Measurements from ENCODE around the gene ZFYVE27.

ZFYVE27 gene

DNA sequence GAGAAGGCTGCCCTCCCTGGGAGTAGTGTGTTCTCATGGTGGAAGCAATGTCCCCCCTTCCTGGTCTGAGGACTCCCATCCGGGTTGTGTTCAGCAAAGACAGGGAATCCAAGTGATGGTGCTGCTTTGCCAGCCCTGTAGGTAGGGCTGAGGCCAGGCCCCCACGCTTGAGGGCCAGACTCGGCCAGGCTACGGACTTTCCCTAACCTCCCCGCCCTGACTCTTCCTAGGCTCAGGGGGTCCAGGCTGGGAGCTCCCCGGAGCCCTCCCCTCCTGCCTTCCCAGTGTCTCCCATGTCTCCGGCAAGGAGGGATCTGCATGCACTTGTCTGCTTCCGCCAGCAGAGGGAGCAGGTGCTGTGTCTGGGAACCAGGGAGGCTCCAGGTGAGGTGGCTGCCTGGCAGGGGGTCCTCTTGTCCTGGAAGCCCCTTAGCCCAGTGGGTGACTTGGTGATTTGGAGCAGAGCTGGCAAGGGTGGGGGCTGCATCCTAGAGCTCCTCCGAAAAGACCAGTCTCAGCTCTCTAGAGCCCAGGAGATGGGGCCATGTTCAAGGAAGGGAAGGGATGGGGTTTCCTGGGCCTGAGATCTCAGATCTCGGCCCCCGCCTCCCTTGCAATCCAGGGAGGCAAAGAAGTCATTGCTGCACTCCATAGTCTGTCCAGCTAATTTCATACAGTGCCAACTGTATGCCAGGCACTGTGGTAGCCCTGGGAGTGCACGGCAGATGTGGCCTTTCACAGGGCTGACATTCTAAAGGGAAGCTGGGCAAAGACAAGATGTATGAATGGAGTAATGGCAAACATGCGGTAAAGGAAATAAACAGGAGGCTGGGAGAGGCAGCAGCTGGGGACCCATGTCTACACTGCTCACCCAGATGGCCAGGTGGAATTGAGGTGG is 55.1 kb downstream of the ZFYVE27 start:
- DNase-seq (ENCODE audit: low spot score) = peak; percentile 77

DNA sequence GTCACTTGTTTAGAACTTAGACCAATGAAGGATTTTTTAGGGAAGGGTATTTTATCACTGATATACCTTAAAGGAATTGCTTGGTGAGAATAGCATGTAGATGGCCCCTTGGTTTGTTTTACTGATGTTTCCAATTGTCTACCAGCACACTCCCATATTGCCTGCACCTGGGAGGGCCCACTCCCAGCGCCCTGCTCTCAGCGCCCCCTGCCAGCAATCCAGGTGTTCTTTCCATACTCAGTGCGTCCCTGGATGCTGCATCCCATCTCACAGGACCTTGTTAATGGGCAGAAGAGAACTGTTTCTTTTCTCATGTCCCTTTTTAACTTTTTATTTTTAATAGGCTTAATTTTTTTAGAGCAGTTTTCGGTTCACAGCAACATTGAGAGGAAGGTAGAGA is 59.0 kb downstream of the ZFYVE27 start:
- DNase-seq (ENCODE audit: low spot score) = no peak

GRCh38 chr10:97796651-97797050 is 59.7 kb downstream of the ZFYVE27 start:
- DNase-seq (ENCODE audit: low spot score) = no peak

DNA sequence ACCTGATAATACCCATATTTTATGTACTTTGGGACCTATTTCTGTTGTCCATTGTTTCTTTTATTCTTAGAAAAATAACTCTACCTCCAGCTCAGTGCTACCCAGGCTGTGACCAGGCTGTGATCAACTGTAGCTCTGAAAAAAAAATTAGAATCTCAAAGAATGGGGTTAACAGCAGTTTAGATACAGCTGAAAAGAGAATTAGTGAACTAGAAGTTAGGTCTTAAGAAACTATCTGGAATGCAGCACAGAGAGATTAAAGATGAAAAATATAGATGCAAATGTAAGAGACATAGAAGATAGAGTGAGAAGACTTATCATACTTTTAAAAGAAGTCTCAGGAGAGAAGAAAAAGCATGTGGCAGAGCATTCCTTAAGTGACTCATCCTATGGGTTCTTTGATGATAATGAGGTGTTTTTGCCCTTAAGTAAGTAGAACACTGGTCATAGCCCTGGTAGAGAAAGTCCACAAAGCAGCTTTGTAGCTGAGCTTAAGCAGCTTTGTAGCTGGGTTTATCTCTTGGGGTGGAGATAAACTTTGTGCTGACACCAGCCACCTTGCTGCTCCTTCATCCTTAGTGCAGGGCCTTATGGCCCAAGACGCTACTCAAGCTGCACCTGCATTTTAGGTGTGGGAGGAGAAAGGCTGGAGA is 62.2 kb downstream of the ZFYVE27 start:
- no peak for DNase-seq (ENCODE audit: low spot score)

DNA sequence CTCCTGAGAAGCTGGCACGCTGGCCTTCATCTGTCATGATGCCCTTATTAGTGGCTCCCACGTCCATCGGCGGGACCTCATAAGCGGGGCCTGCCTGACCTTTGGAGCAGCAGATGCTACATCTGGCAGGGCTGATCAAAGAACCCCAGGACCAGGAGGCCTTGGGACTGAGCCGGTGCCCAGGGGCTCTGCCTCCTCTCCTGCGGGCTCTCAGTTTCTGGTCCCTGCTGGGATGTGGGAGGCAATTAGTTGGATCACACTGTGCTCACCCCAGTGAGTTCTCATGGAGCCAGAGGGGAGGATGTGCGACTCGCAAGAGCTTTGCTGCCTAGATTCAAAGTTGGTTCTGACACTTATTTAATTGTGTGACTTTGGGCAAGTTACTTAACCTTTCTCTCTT is 63.5 kb downstream of the ZFYVE27 start:
- DNase-seq (ENCODE audit: low spot score) = no peak

DNA sequence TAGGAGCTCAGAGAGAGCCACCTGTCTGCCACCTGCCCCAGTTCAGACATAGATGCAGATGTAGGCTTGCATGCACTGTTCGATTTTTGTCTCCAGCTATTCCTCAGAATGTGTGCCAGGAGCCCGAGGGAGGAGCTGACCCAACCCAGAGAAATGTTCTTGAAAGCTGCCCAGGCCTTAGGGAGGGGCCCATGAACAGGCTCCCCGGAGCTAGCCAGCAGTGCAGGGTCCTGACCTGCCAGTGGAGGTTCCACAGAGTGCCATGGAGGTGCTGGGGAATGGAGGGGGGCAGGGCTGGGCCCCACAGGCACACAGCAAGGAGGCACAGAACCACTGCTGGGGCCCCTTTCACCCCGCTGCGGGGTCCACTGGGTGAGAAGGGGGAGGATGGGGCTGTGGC is 64.5 kb downstream of the ZFYVE27 start:
- DNase-seq (ENCODE audit: low spot score) = no peak

DNA sequence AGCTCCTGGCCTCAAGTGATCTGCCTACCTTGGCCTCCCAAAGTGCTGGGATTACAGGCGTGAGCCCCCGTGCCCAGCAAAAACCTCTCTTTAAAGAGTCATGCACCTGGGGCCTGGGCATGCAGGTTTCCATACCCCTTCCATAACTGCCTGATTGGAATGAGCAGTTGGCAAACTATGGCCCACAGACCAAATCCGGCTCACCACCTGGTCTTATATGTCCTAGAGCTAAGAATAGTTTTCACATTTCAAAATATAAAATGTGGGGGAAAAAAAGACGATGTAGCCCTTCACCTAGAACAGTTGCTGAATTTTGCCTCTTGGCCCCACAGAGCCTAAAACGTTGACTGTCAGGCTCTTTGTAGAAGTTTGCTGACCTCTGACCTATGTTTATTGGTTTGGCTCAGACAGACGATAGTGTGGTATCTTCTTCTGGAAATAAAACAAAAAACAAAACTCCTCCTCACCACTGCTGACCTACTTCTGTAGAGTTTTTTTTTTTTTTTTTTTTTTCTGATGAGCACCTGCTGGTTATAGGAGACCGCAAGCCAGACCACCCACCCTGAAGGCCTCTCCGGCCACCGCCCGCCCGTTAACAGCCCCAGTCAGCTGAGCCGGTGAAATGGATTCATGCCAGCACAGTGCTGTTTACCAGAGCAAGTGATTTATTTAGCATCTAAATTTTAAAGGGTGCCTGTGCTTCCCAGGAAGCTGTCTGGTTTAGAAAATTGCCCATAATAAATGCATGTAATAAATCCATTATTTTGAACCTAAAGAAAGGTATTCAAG is 68.4 kb downstream of the ZFYVE27 start:
- DNase-seq (ENCODE audit: low spot score) = no peak

GRCh38 chr10:97805949-97806348 is 69.0 kb downstream of the ZFYVE27 start:
- no peak for DNase-seq (ENCODE audit: low spot score)

DNA sequence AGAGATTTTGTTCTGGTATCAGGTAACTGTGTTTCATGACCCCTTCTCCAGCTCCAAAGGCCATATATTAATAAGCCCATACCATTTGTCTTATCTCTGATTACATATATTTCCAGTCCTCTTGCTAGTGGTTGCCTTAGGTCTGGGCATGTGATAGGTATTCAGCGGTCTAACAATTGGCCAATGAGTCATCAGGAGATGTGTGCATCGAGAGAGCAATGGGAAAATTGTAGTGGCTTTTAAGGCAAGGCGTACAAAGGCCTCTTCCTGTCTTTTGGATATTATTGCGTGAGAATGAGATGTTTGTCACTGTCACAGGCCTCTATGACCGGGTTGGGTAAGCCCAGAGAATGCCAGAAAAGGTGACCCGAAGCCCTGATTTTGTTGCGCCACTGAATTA is 73.5 kb downstream of the ZFYVE27 start:
- no peak for DNase-seq (ENCODE audit: low spot score)

Data from HuH-7 (cell line).